Lower leg skin (tissue), 3 donors: Measurements from ENCODE around the gene AGAP9.
"Not testable (repeated sequence)": the region's sequence is repeated elsewhere in the genome, so short reads cannot be mapped to it uniquely, and the experiment has no call there.

Experiments
- CTCF ChIP-seq, 3 donors: fragments of 450-650 bp; IDR thresholded peaks; one replicate each; pipeline ENCODE4 v1.5.1; 2016; ENCODE audit warnings: antibody characterized with exemption in 3 of 3, mild to moderate bottlenecking in 3 of 3, moderate library complexity in 2 of 3
- POLR2A ChIP-seq, 2 donors: fragments of 450-650 bp; IDR thresholded peaks; one replicate each; pipeline ENCODE4 v1.6.1; 2016 to 2017; ENCODE audit warnings: antibody characterized with exemption in 2 of 2, mild to moderate bottlenecking in 1 of 2, moderate library complexity in 1 of 2

DNA sequence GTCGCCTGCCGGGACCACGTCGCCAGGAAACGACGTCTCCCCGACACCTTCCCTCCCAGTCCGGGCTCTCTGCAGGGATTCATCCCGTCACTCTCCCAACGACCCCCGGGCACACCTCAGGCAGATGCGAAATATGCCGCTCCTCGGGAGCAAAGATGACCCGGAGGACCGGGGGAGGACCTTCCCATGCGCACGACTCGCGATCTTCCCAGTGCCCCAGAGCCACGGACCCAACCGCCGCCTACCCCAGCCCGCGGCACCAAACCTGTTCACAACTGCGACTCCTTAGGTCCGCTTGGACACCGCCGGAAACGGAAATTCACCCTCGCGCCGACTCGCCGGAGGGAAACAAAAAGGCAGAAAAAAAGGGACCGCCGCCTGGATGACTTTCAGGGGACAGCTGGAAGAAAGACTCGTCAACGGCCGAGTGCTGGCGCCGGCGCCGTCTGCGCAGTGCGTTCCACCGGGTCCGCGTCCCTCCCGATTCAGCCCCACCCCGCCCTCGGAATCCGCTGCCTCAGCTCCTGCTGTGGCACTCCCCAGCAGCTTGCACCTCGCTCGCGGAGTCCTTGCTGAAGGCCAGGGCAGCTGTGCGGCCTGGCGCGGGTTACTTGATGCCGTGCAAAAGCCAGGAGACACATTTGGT, 29.9 kb upstream of the AGAP9 start:
- TF ChIP-seq CTCF, POLR2A (IDR thresholded peaks at IDR 0.05): not testable (repeated sequence)
